Kidney glomerular epithelial cell (primary cell): ENCODE results near the gene RHBDD1.

Source experiments
- DNase-seq: peaks from one replicate; lab custom pipeline; 2025; lab: John Stamatoyannopoulos, UW

Gene RHBDD1

DNA sequence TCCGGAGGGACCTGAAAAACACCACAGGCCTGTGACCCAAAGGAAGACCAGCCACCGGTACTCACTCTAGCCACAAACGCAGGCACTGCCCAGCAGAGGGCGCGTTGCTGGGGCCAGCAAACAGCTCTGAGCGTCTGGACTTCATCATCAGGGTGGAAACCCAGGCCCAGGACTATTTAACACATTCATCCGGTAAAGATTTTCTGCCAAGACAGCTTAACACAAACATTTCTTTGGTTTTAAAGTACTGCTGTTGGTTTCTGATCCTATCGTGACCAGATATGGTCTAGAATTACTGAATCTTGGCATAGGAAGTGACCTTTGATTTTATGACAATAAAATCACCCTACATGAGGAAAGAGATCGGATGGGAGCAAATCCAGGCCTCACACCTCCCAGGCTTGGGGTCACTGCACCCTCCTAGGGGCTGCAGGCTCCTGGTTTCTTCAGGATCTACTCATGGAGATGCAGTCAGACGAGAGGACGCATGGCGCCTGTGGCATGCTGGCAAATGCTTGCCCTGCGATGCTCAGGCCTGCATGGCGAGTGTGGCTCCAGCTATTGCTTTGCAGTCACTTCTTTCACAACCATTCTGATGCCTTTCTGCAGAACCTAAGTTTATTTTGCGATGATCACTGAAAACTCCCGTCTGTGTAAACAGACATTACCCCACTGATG lies 197.8 kb downstream of the RHBDD1 start:
- no peak for DNase-seq

DNA sequence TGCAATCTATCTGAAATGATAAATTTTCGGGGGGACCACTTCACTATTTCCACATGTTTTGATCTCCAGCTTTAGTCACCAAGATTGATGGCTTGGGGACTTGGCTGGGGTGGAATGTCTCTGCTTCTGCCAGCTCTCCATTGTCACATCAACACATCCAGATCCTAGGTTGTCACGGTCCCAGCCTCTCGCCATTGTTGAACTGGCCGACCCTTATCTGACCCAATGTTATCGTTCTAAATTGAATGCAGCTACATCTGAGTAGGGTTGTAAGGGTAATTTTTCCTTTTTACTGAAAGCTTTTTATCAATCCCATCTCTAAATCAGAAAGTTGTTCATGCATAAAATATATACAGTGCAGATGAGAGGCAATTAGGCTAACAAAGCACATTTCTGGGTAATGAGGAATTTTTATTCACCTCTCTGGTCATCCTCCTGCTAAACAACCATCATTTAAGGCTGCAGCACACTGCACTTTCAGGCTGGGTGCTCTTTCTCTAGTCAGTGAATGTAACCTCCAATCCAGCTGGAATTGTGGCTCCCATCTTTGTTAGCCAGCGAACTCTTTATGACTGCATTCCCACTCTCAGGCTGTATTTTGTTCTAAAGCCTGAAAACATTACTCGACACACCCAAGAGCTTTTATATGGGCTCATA lies 200.0 kb downstream of the RHBDD1 start:
- DNase-seq: no peak

DNA sequence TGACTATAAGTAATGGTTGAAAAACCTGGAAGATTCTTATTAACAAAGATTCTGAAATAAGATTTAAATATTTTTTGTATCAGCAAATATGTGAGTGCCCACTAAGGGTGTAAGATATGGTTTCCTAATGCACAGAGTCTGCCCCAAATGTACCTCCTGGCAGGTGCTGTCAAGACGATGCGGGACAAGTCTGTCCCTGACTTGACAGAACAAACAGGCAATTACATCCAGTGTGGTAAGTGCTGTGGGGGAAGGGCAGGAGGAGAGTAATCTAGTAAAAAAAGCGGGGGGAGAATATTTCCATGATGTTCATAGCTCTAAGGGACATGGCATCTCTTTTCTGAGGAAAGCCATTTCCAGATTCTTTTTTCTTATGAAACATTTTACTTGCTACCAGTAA lies 200.7 kb downstream of the RHBDD1 start:
- no peak for DNase-seq

DNA sequence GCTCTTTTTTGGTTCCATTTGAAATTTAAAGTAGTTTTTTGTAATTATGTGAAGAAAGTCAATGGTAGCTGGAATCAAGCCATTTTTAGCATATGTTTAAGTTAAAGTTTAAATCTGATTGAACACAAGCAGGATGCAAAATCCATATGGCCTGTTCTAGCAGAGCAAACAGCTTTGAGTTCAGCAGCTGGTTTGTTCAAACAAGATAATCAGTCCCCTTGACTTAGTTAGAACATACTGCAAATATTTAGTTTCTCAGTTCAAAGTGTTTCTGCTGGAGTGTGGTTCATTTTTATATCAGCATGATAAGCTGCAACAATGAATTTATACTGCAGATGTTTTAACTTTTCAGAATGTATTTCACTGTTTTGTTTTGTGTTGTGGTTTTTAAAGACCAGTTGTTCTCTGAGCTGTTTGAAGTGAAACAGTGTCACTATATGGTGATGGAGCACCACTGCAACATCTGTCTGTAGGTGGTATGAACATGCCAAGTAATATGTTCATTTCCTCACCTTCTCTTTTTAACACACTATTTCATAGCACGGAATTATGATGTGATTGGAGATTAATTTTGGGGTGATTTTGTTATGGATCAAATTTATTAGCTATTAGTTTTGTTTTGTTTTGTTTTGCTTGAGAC lies 202.8 kb downstream of the RHBDD1 start:
- DNase-seq: no peak

DNA sequence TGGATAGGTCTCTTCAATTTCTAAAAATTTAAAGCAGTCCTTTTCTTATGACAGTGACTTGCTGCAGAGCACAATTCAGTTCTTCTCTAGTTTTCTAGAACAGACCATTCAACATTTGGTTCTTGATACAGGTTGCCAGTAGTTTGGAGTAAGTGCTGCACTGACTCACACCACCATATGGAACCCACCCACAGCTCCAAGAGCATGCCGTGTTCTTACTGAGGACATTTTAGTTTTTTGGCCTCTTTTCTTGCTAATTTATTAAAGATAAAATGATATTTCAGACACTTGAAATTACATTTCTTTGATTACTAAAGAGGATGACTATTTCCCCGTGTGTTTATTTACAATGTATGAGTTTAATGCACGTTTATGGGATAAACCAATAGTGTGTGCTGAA lies 208.1 kb downstream of the RHBDD1 start:
- no peak for DNase-seq
